ENCODE measurements around the gene ABO.
"Not testable (repeated sequence)": the region's sequence is repeated elsewhere in the genome, so short reads cannot be mapped to it uniquely, and the experiment has no call there.

ABO gene

GRCh38 chr9:133263557-133263956 lies 11.4 kb downstream of the ABO start:
- no peak for DNase-seq (ENCODE audit: low spot score)

GRCh38 chr9:133262226-133262625 lies 12.8 kb downstream of the ABO start:
- DNase-seq (ENCODE audit: low spot score): no peak

GRCh38 chr9:133261753-133262120 lies 13.3 kb downstream of the ABO start:
- no peak for DNase-seq (ENCODE audit: low spot score)

DNA sequence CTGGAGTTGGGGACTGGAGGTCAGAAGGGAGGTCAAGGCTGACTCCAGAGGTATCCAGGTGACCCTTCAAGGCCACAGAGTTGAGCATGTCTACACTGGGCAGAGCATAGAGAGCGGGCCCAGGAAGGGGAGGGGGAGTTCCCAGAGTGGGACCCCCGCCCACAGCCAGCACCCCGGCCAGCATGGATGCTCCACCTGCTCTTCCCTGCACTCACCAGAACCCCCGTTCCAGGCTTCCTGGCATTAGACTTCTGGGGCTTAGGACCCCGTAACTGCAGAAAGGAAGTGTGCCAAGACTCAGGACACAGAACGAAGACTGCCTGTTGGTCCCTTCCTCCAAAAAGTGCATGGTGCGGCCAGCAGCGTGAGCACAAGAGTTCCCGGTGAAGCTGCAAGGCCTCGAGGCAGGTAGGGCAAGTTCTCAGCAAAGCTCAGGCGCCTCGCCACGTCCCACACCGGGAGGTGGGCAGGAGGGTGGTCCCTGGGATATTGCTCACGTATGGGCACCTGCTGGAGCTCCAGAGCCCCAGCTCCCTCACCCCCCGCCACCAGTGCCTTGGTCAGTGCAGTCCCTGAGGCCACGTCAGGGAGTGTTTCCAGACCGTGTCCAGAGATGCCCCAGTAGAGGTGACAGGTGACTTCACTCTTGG lies 13.8 kb downstream of the ABO start:
- no peak for DNase-seq (ENCODE audit: low spot score)

GRCh38 chr9:133260334-133261102 lies 14.5 kb downstream of the ABO start:
- no peak for DNase-seq (ENCODE audit: low spot score)

DNA sequence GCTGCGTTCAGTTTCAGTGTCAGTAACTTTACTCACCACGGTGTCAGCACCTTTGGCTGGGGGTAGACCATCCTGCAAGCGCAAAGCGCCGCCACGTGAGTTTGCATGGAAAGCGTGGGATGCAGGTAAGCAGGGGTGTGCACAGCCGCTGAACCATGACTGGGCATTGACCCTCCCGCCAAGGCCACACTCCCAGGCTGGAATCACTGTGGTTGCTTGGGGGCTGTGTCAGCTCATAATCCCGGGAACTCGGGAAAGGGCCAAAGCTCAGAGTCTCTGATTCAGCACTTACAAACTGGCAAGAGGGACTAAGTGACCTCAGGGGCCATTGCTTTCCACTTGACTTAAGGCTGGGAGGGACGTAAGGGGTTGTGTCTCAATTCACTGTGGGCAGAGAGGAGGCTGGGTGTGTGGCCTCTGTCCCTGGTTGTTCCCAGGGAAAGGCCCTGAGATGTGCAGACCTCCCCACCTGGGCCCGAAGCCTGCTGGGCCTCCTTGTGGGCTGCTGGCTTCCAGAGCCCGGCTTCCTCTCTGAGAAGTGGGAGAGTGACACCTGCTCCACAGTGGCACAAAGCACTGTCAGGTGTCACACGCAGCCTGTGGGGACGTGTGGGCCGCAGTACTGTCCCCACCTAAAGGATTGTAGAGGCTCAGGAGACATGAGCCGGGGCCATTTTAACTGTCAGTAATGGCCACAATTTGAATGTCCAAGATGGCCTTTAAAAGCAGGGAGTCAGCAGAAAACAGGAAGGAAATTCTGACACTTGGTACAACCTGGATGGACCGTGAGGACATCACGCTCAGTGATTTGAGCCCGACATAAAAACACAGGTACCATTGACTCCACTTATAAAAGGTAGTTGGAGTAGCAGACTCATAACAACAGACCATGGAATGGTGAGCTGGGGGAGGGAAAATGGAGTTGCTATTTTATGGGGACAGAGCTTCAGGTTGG lies 16.7 kb downstream of the ABO start:
- no peak for DNase-seq (ENCODE audit: low spot score)

DNA sequence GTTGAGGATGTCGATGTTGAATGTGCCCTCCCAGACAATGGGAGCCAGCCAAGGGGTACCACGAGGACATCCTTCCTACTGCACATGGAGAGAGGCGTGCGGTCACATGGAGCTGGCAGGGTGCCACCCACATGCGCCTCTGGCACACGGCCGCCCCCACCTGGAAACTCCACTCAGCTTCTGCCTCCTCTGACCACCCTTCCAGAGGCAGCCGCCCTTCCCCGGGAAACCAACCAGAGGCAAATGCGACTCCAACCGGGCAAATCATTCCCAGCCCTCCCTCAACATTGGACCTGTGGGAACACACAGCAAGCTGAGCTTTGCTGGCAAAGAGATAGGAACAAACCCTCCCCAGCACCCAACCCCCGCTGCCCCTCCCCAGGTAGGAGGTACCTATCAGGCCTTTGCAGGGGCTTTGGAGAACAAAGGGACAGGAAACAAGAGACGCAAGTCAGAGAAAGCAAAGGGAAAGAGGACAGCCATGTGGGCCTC lies 17.5 kb downstream of the ABO start:
- no peak for DNase-seq (ENCODE audit: low spot score)

DNA sequence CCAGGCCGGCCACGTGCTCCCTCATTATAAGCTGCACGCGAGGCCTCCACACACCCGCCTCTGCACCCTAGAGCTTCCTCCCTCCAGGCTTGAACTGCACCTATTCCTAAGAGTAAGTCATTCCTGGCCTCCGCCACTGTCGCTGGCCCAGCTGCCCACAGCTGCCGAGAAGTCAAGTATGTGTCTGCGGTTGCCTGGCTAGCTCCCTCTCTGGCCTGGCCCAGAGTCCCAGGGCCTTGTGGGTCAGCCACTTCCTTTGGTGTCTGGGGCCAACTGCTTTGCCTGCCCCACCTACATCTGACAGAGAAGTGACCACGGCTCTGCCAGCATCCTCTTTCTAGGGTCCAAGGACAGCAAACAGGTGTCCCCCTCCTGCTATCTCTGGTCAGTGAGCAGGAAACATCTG lies 18.3 kb downstream of the ABO start:
- DNase-seq (ENCODE audit: low spot score): no peak

- no peak for DNase-seq (ENCODE audit: low spot score)
Observed at GRCh38 chr9:133256136-133256461, 18.9 kb downstream of the ABO start.

- DNase-seq (ENCODE audit: low spot score): no peak
Observed at GRCh38 chr9:133255371-133256135, 19.4 kb downstream of the ABO start.

- no peak for DNase-seq (ENCODE audit: low spot score)
Observed at GRCh38 chr9:133254471-133254870, 20.5 kb downstream of the ABO start.

DNA sequence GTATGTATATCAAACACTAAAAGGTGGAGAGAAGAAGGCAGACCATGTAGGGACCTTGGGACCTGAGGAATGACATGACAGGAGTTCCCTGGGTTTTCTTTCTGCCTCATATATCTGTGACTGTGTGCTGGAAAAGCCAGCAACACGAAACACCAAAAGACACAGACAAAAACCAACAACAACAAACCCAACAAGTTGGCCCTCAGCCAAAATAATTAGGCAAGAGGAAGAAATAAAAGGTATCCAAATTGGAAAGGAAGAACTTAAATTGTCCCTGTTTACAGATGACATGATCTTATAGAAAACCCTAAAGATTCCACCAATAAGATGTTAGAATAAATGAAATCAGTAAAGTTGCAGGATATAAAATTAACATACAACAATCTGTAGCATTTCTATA lies 21.7 kb downstream of the ABO start:
- DNase-seq (ENCODE audit: low spot score): no peak

GRCh38 chr9:133252301-133253020 lies 22.5 kb downstream of the ABO start:
- no peak for DNase-seq (ENCODE audit: low spot score)

DNA sequence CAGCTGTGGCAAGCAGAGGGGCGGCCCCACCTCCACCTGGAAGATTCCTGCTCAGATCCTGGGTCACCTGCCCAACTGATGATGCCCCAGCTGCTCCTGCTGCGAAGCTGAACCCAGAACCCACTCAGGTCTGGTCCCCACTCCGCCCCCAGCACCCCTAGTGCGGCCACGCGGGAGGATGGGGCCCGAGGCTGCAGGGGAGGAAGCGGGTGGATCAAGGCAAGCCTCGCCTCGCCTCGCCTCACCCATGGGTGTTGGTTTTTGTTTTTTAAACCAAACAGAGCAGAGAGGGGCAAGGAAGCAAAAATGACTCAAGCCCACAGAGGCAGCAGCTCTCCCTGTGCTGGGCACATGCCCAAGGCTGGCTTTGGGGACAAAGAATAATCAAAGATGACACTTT lies 23.2 kb downstream of the ABO start:
- DNase-seq (ENCODE audit: low spot score): no peak

GRCh38 chr9:133251221-133251620 lies 23.8 kb downstream of the ABO start:
- DNase-seq (ENCODE audit: low spot score): not testable (repeated sequence)

DNA sequence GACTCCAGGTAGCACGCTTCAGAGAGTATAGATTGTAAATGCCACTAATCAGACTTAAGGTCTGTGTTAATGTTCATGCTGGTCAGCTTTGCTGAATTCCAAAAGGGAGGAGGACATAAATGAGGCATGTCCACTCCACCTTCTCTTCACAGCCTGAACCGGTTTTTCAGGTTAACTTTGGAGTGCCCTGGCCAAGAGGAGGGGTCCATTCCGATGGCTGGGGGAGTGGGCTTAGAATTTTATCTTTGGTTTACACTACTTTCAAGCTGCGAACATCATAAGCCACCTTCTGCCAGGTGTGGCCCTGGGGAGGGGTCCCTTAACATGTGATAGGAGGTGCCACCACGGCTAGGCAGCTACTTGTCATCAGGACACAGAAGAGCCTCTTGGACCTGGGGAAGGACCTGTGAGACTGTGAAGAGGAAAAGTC lies 24.2 kb downstream of the ABO start:
- DNase-seq (ENCODE audit: low spot score): no peak

GRCh38 chr9:133249337-133249736 lies 25.7 kb downstream of the ABO start:
- DNase-seq (ENCODE audit: low spot score): no peak

GRCh38 chr9:133248726-133249295 lies 26.2 kb downstream of the ABO start:
- no peak for DNase-seq (ENCODE audit: low spot score)

DNA sequence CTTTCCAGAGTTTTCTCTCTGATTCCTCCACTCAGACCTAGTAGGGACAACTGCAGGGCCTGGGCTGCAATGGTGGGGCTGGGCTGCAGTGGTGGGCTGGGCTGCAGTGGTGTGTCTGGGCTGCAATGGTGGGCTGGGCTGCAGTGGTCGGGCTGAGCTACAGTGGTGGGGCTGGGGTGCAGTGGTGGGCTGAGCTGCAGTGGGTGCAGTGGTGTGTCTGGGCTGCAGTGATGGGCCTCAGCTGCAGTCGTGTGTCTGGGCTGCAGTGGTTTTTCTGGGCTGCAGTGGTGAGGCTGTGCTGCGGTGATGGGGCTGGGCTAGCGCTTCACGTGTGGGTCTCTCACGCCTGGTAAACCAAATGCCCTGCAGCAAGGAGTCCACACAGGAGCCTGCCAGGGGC lies 27.4 kb downstream of the ABO start:
- no peak for DNase-seq (ENCODE audit: low spot score)

DNA sequence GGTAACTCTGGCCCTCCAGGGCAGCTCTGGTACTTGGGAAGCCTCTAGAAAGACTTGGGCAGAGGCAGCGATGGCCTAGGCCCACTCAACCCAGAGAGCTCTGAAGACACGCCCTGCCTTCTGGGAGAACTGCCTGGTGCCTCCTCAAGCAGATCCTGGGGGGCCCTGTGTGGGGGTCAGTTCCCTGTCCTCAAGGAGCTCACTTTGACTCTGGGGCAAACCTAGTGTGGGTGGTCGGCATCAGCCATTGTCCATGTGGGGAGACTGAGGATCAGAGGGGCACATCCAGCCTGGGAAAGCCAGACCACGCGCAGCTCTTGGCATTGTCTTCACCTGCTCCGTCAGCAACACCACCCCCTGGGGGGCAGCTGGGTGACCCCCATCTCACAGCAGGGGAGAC lies 28.0 kb downstream of the ABO start:
- DNase-seq (ENCODE audit: low spot score): no peak

- DNase-seq (ENCODE audit: low spot score): no peak
Observed at GRCh38 chr9:133246562-133246961, 28.4 kb downstream of the ABO start.
